Measurements from ENCODE around the gene FLNB. TPM values are rescaled to one million over a fixed set of nuclear protein-coding genes. Genes with fewer than 3 reads are reported as not detected.

Gene FLNB
- total and polyA plus RNA-seq, 9 of the 15 experiments (the other 6 are each of a cell fraction or from before 2014, with no cell fraction given) = 9.4 to 48.1 (median 25.6) TPM

DNA sequence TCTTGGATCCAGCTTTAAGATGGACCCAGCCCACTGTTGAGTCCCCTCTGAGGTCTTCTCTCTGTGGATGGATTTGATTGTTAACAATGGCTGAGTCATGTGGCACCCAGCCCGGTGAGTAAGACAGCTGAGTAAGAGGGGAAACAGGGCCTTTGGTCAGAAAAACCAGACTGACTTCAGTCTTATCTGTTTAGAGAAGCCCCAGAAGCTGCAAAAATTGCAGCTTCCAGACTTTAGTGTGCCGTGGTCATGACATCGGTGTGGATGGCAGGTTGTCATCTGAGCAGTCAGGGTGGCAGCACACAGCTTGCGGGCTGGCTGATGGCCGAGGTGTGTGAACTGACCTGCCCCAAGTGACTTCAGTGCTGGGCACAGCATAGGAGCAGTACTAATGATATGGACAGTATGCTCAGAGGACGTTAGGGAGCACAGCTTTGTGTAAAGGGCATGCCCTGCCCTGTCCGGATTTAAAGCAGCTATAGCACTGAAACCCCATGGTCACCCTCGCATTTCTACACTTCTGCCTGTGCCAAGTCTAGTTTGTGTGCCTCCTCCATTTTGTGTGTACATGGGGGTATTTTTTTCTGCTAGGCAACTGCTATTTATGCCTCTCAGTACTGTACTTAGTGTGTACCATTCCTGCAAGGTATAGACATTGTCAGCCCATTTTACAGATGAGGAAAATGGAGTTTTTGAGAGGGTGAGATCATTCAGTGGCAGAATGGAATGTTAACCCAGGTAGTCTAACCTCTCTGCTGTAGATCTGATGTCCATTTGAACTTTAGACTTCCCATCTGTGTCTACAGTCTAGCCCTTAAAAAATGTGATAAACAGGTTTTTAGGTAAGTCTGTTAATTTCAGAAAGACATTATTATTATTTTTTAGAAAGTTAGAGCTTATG lies 44.4 kb downstream of the FLNB start (continued):
- TF ChIP-seq, protein P1, sequence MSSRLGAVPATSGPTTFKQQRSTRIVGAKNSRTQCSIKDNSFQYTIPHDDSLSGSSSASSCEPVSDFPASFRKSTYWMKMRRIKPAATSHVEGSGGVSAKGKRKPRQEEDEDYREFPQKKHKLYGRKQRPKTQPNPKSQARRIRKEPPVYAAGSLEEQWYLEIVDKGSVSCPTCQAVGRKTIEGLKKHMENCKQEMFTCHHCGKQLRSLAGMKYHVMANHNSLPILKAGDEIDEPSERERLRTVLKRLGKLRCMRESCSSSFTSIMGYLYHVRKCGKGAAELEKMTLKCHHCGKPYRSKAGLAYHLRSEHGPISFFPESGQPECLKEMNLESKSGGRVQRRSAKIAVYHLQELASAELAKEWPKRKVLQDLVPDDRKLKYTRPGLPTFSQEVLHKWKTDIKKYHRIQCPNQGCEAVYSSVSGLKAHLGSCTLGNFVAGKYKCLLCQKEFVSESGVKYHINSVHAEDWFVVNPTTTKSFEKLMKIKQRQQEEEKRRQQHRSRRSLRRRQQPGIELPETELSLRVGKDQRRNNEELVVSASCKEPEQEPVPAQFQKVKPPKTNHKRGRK (tag; IDR thresholded peaks at IDR 0.05) = no peak
- TF ChIP-seq, protein P2, sequence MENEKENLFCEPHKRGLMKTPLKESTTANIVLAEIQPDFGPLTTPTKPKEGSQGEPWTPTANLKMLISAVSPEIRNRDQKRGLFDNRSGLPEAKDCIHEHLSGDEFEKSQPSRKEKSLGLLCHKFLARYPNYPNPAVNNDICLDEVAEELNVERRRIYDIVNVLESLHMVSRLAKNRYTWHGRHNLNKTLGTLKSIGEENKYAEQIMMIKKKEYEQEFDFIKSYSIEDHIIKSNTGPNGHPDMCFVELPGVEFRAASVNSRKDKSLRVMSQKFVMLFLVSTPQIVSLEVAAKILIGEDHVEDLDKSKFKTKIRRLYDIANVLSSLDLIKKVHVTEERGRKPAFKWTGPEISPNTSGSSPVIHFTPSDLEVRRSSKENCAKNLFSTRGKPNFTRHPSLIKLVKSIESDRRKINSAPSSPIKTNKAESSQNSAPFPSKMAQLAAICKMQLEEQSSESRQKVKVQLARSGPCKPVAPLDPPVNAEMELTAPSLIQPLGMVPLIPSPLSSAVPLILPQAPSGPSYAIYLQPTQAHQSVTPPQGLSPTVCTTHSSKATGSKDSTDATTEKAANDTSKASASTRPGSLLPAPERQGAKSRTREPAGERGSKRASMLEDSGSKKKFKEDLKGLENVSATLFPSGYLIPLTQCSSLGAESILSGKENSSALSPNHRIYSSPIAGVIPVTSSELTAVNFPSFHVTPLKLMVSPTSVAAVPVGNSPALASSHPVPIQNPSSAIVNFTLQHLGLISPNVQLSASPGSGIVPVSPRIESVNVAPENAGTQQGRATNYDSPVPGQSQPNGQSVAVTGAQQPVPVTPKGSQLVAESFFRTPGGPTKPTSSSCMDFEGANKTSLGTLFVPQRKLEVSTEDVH (IDR thresholded peaks at IDR 0.05; ENCODE audit: low read depth, partially characterized antibody) = no peak
- no peak for TF ChIP-seq ZNF347 (CRISPR knock-in tag; IDR thresholded peaks at IDR 0.05; ENCODE audit: low read depth)
- TF ChIP-seq, protein P3, sequence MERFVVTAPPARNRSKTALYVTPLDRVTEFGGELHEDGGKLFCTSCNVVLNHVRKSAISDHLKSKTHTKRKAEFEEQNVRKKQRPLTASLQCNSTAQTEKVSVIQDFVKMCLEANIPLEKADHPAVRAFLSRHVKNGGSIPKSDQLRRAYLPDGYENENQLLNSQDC (CRISPR knock-in tag; IDR thresholded peaks at IDR 0.05) = no peak
- TF ChIP-seq XRCC5 (IDR thresholded peaks at IDR 0.05; ENCODE audit: low read depth, low read length) = no peak
- TF ChIP-seq ZNF24 (IDR thresholded peaks at IDR 0.05) = no peak
- TF ChIP-seq, protein P4, sequence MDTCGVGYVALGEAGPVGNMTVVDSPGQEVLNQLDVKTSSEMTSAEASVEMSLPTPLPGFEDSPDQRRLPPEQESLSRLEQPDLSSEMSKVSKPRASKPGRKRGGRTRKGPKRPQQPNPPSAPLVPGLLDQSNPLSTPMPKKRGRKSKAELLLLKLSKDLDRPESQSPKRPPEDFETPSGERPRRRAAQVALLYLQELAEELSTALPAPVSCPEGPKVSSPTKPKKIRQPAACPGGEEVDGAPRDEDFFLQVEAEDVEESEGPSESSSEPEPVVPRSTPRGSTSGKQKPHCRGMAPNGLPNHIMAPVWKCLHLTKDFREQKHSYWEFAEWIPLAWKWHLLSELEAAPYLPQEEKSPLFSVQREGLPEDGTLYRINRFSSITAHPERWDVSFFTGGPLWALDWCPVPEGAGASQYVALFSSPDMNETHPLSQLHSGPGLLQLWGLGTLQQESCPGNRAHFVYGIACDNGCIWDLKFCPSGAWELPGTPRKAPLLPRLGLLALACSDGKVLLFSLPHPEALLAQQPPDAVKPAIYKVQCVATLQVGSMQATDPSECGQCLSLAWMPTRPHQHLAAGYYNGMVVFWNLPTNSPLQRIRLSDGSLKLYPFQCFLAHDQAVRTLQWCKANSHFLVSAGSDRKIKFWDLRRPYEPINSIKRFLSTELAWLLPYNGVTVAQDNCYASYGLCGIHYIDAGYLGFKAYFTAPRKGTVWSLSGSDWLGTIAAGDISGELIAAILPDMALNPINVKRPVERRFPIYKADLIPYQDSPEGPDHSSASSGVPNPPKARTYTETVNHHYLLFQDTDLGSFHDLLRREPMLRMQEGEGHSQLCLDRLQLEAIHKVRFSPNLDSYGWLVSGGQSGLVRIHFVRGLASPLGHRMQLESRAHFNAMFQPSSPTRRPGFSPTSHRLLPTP (IDR thresholded peaks at IDR 0.05; ENCODE audit: borderline replicate concordance, extremely low read depth, insufficient read length) = no peak
- TF ChIP-seq RB1 (IDR thresholded peaks at IDR 0.05; ENCODE audit: low read depth) = no peak
- TF ChIP-seq, protein P5, sequence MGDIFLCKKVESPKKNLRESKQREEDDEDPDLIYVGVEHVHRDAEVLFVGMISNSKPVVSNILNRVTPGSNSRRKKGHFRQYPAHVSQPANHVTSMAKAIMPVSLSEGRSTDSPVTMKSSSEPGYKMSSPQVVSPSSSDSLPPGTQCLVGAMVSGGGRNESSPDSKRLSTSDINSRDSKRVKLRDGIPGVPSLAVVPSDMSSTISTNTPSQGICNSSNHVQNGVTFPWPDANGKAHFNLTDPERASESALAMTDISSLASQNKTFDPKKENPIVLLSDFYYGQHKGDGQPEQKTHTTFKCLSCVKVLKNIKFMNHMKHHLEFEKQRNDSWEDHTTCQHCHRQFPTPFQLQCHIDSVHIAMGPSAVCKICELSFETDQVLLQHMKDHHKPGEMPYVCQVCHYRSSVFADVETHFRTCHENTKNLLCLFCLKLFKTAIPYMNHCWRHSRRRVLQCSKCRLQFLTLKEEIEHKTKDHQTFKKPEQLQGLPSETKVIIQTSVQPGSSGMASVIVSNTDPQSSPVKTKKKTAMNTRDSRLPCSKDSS (IDR thresholded peaks at IDR 0.05; ENCODE audit: low read depth, partially characterized antibody) = no peak
- no peak for TF ChIP-seq ESRRB (CRISPR knock-in tag; IDR thresholded peaks at IDR 0.05; ENCODE audit: borderline replicate concordance)
- TF ChIP-seq HIVEP1 (CRISPR knock-in tag; IDR thresholded peaks at IDR 0.05) = no peak
- TF ChIP-seq GABPA (tag; conservative IDR thresholded peaks at IDR 0.05; ENCODE audit: low read depth) = no peak
- no peak for TF ChIP-seq ZNF23 (CRISPR knock-in tag; IDR thresholded peaks at IDR 0.05)
- no peak for TF ChIP-seq XRCC3 (IDR thresholded peaks at IDR 0.05)
- TF ChIP-seq, protein P6, sequence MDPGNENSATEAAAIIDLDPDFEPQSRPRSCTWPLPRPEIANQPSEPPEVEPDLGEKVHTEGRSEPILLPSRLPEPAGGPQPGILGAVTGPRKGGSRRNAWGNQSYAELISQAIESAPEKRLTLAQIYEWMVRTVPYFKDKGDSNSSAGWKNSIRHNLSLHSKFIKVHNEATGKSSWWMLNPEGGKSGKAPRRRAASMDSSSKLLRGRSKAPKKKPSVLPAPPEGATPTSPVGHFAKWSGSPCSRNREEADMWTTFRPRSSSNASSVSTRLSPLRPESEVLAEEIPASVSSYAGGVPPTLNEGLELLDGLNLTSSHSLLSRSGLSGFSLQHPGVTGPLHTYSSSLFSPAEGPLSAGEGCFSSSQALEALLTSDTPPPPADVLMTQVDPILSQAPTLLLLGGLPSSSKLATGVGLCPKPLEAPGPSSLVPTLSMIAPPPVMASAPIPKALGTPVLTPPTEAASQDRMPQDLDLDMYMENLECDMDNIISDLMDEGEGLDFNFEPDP (CRISPR knock-in tag; IDR thresholded peaks at IDR 0.05) = no peak
- TF ChIP-seq BACH1 (tag; IDR thresholded peaks at IDR 0.05) = peak; percentile 64; the same call in 1 of the 2 replicates

Data from K562 (cell line).